ENCODE data around the gene ARHGAP6.

The ARHGAP6 gene

DNA sequence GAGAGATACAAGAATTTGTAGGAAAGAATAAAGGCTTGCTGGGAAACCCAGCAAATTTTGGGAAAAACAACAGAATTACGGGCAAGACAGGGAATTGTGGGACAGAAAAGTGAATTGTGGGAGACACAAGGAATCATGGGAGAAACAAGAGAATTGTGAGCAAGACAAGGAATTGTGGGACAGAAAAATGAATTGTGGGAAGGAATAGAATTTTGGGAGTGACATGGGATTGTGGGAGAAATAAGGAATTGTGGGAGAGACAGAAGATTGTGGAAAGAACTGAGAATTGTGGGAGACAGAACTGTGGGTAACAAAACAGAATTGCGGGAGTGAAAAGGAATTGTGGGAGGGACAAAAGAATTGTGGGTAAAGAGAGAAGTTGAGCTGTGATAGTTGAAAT, 555.8 kb downstream of the ARHGAP6 start:
- H3K79me2 ChIP-seq (ENCODE audit: insufficient read depth, low read depth) = peaks cover 32% of the 10 kb centered on the region
- no peaks in the 10 kb centered on the region for H3K36me3 ChIP-seq (ENCODE audit: insufficient read depth)
- H3K4me2 ChIP-seq = peak overlapping the region; percentile 53
- no peaks in the 10 kb centered on the region for H3K27me3 ChIP-seq (ENCODE audit: insufficient read depth, low read depth)
- no peak overlapping the region for H3K27ac ChIP-seq
- H3K4me3 ChIP-seq (IDR thresholded peaks at IDR 0.05; ENCODE audit: insufficient read depth, low read depth, low read length) = no peak overlapping the region
- H3K4me1 ChIP-seq (ENCODE audit: low read depth, poor library complexity, severe bottlenecking) = peaks cover 31% of the 10 kb centered on the region
- no peaks in the 10 kb centered on the region for H4K20me1 ChIP-seq (ENCODE audit: insufficient read depth)
- peak overlapping the region; percentile 98; the same call in 1 of the 2 replicates for H3K9ac ChIP-seq
- no peak overlapping the region; the same call in 1 of the 2 replicates for H2AFZ ChIP-seq (ENCODE audit: low read depth)
- TF ChIP-seq, protein P1, sequence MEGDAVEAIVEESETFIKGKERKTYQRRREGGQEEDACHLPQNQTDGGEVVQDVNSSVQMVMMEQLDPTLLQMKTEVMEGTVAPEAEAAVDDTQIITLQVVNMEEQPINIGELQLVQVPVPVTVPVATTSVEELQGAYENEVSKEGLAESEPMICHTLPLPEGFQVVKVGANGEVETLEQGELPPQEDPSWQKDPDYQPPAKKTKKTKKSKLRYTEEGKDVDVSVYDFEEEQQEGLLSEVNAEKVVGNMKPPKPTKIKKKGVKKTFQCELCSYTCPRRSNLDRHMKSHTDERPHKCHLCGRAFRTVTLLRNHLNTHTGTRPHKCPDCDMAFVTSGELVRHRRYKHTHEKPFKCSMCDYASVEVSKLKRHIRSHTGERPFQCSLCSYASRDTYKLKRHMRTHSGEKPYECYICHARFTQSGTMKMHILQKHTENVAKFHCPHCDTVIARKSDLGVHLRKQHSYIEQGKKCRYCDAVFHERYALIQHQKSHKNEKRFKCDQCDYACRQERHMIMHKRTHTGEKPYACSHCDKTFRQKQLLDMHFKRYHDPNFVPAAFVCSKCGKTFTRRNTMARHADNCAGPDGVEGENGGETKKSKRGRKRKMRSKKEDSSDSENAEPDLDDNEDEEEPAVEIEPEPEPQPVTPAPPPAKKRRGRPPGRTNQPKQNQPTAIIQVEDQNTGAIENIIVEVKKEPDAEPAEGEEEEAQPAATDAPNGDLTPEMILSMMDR (conservative IDR thresholded peaks at IDR 0.05; ENCODE audit: low read depth, low read length) = no peak

DNA sequence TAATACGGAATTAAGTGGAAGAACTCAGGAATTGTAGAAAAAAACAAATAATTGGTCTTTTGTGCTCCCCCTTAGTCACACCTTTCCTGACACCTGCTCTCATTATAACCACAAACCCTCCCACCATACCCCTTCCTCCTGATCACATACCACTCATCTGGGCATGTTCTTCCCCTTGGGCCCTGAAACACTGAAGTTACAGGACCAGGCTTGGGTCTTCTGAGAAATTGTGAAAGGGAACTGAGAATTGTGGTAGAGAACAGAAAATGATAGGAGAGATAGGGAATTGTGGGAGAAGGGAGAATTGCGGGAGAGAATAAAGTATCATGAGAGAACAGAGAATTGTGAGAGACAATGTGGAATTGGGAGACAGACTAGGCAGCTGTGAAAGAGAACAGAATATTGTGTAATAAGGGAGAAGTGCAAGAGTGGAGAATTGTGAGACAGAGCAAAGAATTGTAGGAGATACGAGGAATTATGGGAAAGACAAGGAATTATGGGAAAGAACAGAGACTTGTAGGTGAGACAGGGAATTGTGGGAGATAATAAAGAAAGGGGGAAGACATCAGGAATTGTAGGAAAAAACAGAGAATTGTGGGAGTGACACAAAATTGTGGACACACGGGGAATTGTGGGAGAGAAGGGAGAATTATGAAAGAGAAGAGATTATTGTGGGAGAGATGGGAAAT, 557.3 kb downstream of the ARHGAP6 start:
- no peak overlapping the region for H2AFZ ChIP-seq (ENCODE audit: low read depth)
- H3K79me2 ChIP-seq (ENCODE audit: insufficient read depth, low read depth) = peaks cover 21% of the 10 kb centered on the region
- H3K9ac ChIP-seq = no peak overlapping the region
- TF ChIP-seq, protein P1 (conservative IDR thresholded peaks at IDR 0.05; ENCODE audit: low read depth, low read length) = no peak
- H3K4me2 ChIP-seq = no peak overlapping the region
- H3K4me3 ChIP-seq (IDR thresholded peaks at IDR 0.05; ENCODE audit: insufficient read depth, low read depth, low read length) = no peak overlapping the region
- H4K20me1 ChIP-seq (ENCODE audit: insufficient read depth) = no peaks in the 10 kb centered on the region
- H3K36me3 ChIP-seq (ENCODE audit: insufficient read depth) = no peaks in the 10 kb centered on the region
- peaks cover 19% of the 10 kb centered on the region for H3K4me1 ChIP-seq (ENCODE audit: low read depth, poor library complexity, severe bottlenecking)
- no peaks in the 10 kb centered on the region for H3K27me3 ChIP-seq (ENCODE audit: insufficient read depth, low read depth)
- H3K27ac ChIP-seq = no peak overlapping the region

DNA sequence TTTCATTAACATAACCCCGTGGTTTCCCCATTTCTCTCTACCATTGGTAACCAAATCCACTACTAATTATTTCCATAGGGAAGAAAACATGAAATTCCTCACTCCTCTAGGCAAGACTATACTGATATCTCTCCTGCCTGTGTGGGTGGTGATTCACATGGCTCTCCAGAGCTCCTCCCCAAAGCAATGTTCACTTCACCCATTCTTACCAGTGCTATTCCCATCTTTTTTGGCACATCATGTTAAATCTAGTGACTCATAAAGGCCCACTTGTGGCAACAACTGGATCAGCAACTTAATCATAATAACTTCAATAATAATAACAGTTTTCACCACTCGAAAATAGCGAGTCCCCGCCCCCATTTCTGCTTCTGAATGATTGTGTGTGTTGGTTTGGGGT, 560.6 kb downstream of the ARHGAP6 start:
- Histone ChIP-seq H3K4me3 (IDR thresholded peaks at IDR 0.05; ENCODE audit: insufficient read depth, low read depth, low read length) (no peak overlapping the region), H3K9ac (no peak overlapping the region), H4K20me1 (ENCODE audit: insufficient read depth) (no peaks in the 10 kb centered on the region), H3K36me3 (ENCODE audit: insufficient read depth) (no peaks in the 10 kb centered on the region), H3K79me2 (ENCODE audit: insufficient read depth, low read depth) (no peaks in the 10 kb centered on the region), H3K27me3 (ENCODE audit: insufficient read depth, low read depth) (no peaks in the 10 kb centered on the region), H3K4me1 (ENCODE audit: low read depth, poor library complexity, severe bottlenecking) (peaks cover 2% of the 10 kb centered on the region), H3K4me2 (no peak overlapping the region), H2AFZ (ENCODE audit: low read depth) (no peak overlapping the region), H3K27ac (no peak overlapping the region)
- TF ChIP-seq, protein P1 (conservative IDR thresholded peaks at IDR 0.05; ENCODE audit: low read depth, low read length) = no peak

DNA sequence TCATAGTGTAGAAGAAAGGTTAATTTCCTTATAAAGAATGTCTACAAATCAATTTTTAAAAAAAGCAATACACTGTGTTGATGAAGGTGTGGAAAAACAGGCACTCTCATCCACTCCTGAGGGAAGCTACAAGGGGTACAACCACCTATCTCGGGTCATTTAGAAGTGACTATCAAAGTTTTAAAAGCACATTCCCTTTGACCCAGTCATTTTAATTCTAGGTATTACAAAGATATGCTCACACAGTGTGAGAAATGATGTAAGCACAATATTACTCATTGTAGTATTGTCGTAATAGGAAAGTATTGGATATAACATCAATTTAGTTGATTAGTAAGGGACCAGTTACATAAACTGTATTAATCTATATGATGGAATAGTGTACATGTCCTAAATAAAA, 562.0 kb downstream of the ARHGAP6 start:
- Histone ChIP-seq H3K4me2 (no peak overlapping the region), H2AFZ (ENCODE audit: low read depth) (no peak overlapping the region), H3K27ac (no peak overlapping the region), H3K9ac (no peak overlapping the region), H3K27me3 (ENCODE audit: insufficient read depth, low read depth) (no peaks in the 10 kb centered on the region), H3K4me1 (ENCODE audit: low read depth, poor library complexity, severe bottlenecking) (no peaks in the 10 kb centered on the region), H3K79me2 (ENCODE audit: insufficient read depth, low read depth) (no peaks in the 10 kb centered on the region), H3K36me3 (ENCODE audit: insufficient read depth) (no peaks in the 10 kb centered on the region), H3K4me3 (IDR thresholded peaks at IDR 0.05; ENCODE audit: insufficient read depth, low read depth, low read length) (no peak overlapping the region), H4K20me1 (ENCODE audit: insufficient read depth) (no peaks in the 10 kb centered on the region)
- TF ChIP-seq, protein P1 (conservative IDR thresholded peaks at IDR 0.05; ENCODE audit: low read depth, low read length) = no peak
